Neural cell (in vitro differentiated cells): ENCODE measurements around the gene HDAC4. TPM values are rescaled to one million over a fixed set of nuclear protein-coding genes. Genes with fewer than 3 reads are reported as not detected.

ENCODE experiments used
- H2AFZ ChIP-seq: fragments of 200-600, 300-800 bp; sonication (generic), shearing (Covaris generic); 2 replicates; pipeline ENCODE4 v1.6.0; 2014; ENCODE audit warnings: low read depth, mild to moderate bottlenecking, antibody characterized with exemption, low read length, moderate library complexity
- H3F3A ChIP-seq: fragments of 200-600 bp; shearing (Covaris generic); 2 replicates; pipeline ENCODE4 v1.6.1; 2016; ENCODE audit warnings: mild to moderate bottlenecking, moderate library complexity, mixed read lengths, antibody characterized with exemption, low read length; ENCODE audit not compliant: insufficient read depth, poor library complexity, severe bottlenecking
- H3K27ac ChIP-seq: fragments of 200-600, 300-800 bp; sonication (generic), shearing (Covaris generic); 2 replicates; pipeline ENCODE4 v1.5.1; 2014; ENCODE audit warnings: mild to moderate bottlenecking, low read length, moderate library complexity
- H3K27me3 ChIP-seq: fragments of 300-800, 200-600 bp; sonication (generic), shearing (Covaris generic); 2 replicates; pipeline ENCODE4 v1.6.0; 2014; ENCODE audit warnings: mild to moderate bottlenecking, low read depth, low read length, moderate library complexity; ENCODE audit not compliant: insufficient read depth
- H3K36me3 ChIP-seq: fragments of 300-800, 200-600 bp; sonication (generic), shearing (Covaris generic); 2 replicates; pipeline ENCODE4 v1.5.1; 2014; ENCODE audit warnings: mild to moderate bottlenecking, antibody characterized with exemption, low read length, moderate library complexity; ENCODE audit not compliant: insufficient read depth
- H3K4me2 ChIP-seq: fragments of 300-800, 200-600 bp; sonication (generic), shearing (Covaris generic); 2 replicates; pipeline ENCODE4 v1.6.0; 2014; ENCODE audit warnings: mild to moderate bottlenecking, low read length
- H3K4me3 ChIP-seq: fragments of 300-800, 200-600 bp; sonication (generic), shearing (Covaris generic); 2 replicates; pipeline ENCODE4 v1.5.1; 2014; ENCODE audit warnings: mild to moderate bottlenecking, low read length, moderate library complexity
- H3K79me2 ChIP-seq: fragments of 200-600 bp; shearing (Covaris generic); replicated peaks from 2 replicates; pipeline ENCODE4 v1.6.0; 2014; ENCODE audit warnings: mild to moderate bottlenecking, low read length, moderate library complexity; ENCODE audit not compliant: insufficient read depth
- H3K9ac ChIP-seq: fragments of 300-800, 200-600 bp; sonication (generic), shearing (Covaris generic); 2 replicates; pipeline ENCODE4 v1.6.1; 2016; ENCODE audit warnings: mild to moderate bottlenecking, low read length, mixed read lengths
- H3K9me2 ChIP-seq: fragments of 200-600 bp; shearing (Covaris generic); 2 replicates; pipeline ENCODE4 v1.6.1; 2016; ENCODE audit warnings: mild to moderate bottlenecking, low read length, mixed read lengths; ENCODE audit not compliant: insufficient read depth
- H3K9me3 ChIP-seq: fragments of 200-600, 300-800 bp; sonication (generic), shearing (Covaris generic); 2 replicates; pipeline ENCODE4 v1.6.1; 2016; ENCODE audit warnings: mild to moderate bottlenecking, mixed run types, low read length, moderate library complexity, mixed read lengths
- H4K20me1 ChIP-seq: fragments of 200-600 bp; shearing (Covaris generic); 2 replicates; pipeline ENCODE4 v1.6.1; 2016; ENCODE audit warnings: mild to moderate bottlenecking, mixed run types; ENCODE audit not compliant: insufficient read depth
- CTCF ChIP-seq: fragments of 450-650 bp; IDR thresholded peaks from 2 replicates; pipeline ENCODE4 v1.5.1; 2014; ENCODE audit warnings: antibody characterized with exemption, mild to moderate bottlenecking, moderate library complexity; ENCODE audit not compliant: poor library complexity, severe bottlenecking
- EZH2 ChIP-seq: fragments of 200-600, 300-800 bp; shearing (Covaris generic), sonication (generic); IDR thresholded peaks from 2 replicates; pipeline ENCODE4 v1.6.1; 2014; ENCODE audit warnings: antibody characterized with exemption, low read length, borderline replicate concordance, mild to moderate bottlenecking; ENCODE audit not compliant: insufficient read depth, poor library complexity, severe bottlenecking
- POLR2AphosphoS5 ChIP-seq: IDR thresholded peaks from 2 replicates; pipeline ENCODE4 v1.6.1; 2012
- RAD21 ChIP-seq: fragments of 450-650 bp; conservative IDR thresholded peaks from 2 replicates; pipeline ENCODE4 v1.6.1; 2014; ENCODE audit warnings: antibody characterized with exemption, mild to moderate bottlenecking, moderate library complexity
- REST ChIP-seq: IDR thresholded peaks from 2 replicates; pipeline ENCODE4 v1.6.1; 2012; ENCODE audit warnings: borderline replicate concordance
- SMC3 ChIP-seq: fragments of 450-650 bp; conservative IDR thresholded peaks from 2 replicates; pipeline ENCODE4 v1.6.1; 2014; ENCODE audit warnings: antibody characterized with exemption, mild to moderate bottlenecking, moderate library complexity; ENCODE audit not compliant: poor library complexity
- TAF1 ChIP-seq: IDR thresholded peaks from 2 replicates; pipeline ENCODE4 v1.6.1; 2012; ENCODE audit warnings: low read depth
- polyA plus RNA-seq: library from polyadenylated mRNA; depleted of rRNA; stranded (reverse); fragments of >200 nt; gene quantifications from 2 replicates; pipeline ENCODE4 v1.2.3, GENCODE V29; 2014

The HDAC4 gene
- polyA plus RNA-seq, 1 donor from 2014 or later = 3.4 TPM

- H3K9me2 ChIP-seq = no peaks in the 10 kb centered on the region
- H3K79me2 ChIP-seq = no peaks in the 10 kb centered on the region
- TF ChIP-seq EZH2 = no peak
- TF ChIP-seq SMC3 = no peak
- TF ChIP-seq TAF1 = no peak
- TF ChIP-seq POLR2AphosphoS5 = no peak
- no peak for TF ChIP-seq REST
- TF ChIP-seq CTCF = no peak
- no peak overlapping the region for H3K4me3 ChIP-seq
- H3K9ac ChIP-seq = no peak overlapping the region
- no peaks in the 10 kb centered on the region for H4K20me1 ChIP-seq
- H2AFZ ChIP-seq = no peak overlapping the region
- no peaks in the 10 kb centered on the region for H3F3A ChIP-seq
- H3K27ac ChIP-seq = no peak overlapping the region
- H3K9me3 ChIP-seq = no peaks in the 10 kb centered on the region
- no peaks in the 10 kb centered on the region for H3K27me3 ChIP-seq
- H3K4me2 ChIP-seq = no peak overlapping the region
- no peaks in the 10 kb centered on the region for H3K36me3 ChIP-seq
Measured at GRCh38 chr2:239233576-239233975, 167.2 kb downstream of the HDAC4 start.

- no peaks in the 10 kb centered on the region for H3K9me2 ChIP-seq
- H3K9me3 ChIP-seq = no peaks in the 10 kb centered on the region
- H3K4me2 ChIP-seq = no peak overlapping the region
- H2AFZ ChIP-seq = no peak overlapping the region
- H3K27ac ChIP-seq = no peak overlapping the region
- no peak overlapping the region for H3K4me3 ChIP-seq
- H3F3A ChIP-seq = no peaks in the 10 kb centered on the region
- no peak overlapping the region for H3K9ac ChIP-seq
- H3K36me3 ChIP-seq = no peaks in the 10 kb centered on the region
- no peaks in the 10 kb centered on the region for H3K79me2 ChIP-seq
- TF ChIP-seq POLR2AphosphoS5 (no peak), CTCF (no peak), EZH2 (no peak), RAD21 (no peak), TAF1 (no peak), SMC3 (no peak)
- H3K27me3 ChIP-seq = no peaks in the 10 kb centered on the region
- no peaks in the 10 kb centered on the region for H4K20me1 ChIP-seq
Measured at GRCh38 chr2:239232195-239232578, 168.6 kb downstream of the HDAC4 start.
